Left lung (tissue), 10 donors: Measurements from ENCODE around the gene PTPN11. TPM values are rescaled to one million over a fixed set of nuclear protein-coding genes. Genes with fewer than 3 reads are reported as not detected.
"Not testable (repeated sequence)": the region's sequence is repeated elsewhere in the genome, so short reads cannot be mapped to it uniquely, and the experiment has no call there.

Experiments used
- ATAC-seq: fragments of 200-7000 bp; cut with Tn5 transposase; one replicate; pipeline ENCODE4 v1.9.1; 2020; ENCODE audit warnings: moderate library complexity
- DNase-seq, 4 donors: peaks; one replicate each; pipeline ENCODE4 v3.0.0-alpha.2; 2013 to 2020
- H3K27ac ChIP-seq, 2 donors: fragments of 200-600 bp; sonication (generic) in 1 of 2; one replicate each; pipeline versions ENCODE4 v1.5.0 to v1.8.0; 2020 to 2021
- H3K27me3 ChIP-seq, 2 donors: fragments of 200-600 bp; sonication (generic) in 1 of 2; one replicate each; pipeline versions ENCODE4 v1.5.0 to v1.8.0; 2020 to 2021
- H3K36me3 ChIP-seq, 2 donors: fragments of 200-600 bp; sonication (generic) in 1 of 2; one replicate each; pipeline versions ENCODE4 v1.5.0 to v1.8.0; 2020 to 2021
- H3K4me1 ChIP-seq, 2 donors: fragments of 200-600 bp; one replicate each; pipeline ENCODE4 v1.8.0; 2021
- H3K4me3 ChIP-seq, 2 donors: fragments of 200-600 bp; sonication (generic) in 1 of 2; one replicate each; pipeline versions ENCODE4 v1.5.0 to v1.8.0; 2020 to 2021; ENCODE audit warnings: mild to moderate bottlenecking in 1 of 2
- H3K9me3 ChIP-seq, 2 donors: fragments of 200-600 bp; sonication (generic) in 1 of 2; one replicate each; pipeline versions ENCODE4 v1.5.0 to v1.8.0; 2020 to 2021
- CTCF ChIP-seq, 2 donors: fragments of 200-600 bp; sonication (generic) in 1 of 2; IDR thresholded peaks; one replicate each; pipeline versions ENCODE4 v1.5.0 to v1.8.0; 2021; ENCODE audit warnings: antibody characterized with exemption in 2 of 2
- intact Hi-C, 2 donors: fragments of 100-400 bp; cut with DNase I; formaldehyde crosslinking; loops; one replicate each; pipeline versions ENCODE4 v1.11.2 to v1.14.2; 2022
- polyA plus RNA-seq, 6 donors: library from polyadenylated mRNA; unstranded; fragments of 120-200 nt; gene quantifications; one replicate each; pipeline ENCODE4 v1.2.1, GENCODE V29; 2013; ENCODE audit not compliant: insufficient read length in 6 of 6
- total RNA-seq, 2 donors: library from RNA; stranded (reverse); fragmentation: NEBNext Ultra II Directional; extraction: Animal tissue kit (Norgen Biotek cat#: 25700); gene quantifications; one replicate each; pipeline ENCODE4 v1.2.1, GENCODE V29; 2021
- donor health status: DM: no; HTN: yes; CAD: no.
- donor health status: DM: no; HTN: no; CAD: no.

PTPN11 gene
- total and polyA plus RNA-seq, 8 donors, result 56.5 to 118 (median 64.4) TPM

DNA sequence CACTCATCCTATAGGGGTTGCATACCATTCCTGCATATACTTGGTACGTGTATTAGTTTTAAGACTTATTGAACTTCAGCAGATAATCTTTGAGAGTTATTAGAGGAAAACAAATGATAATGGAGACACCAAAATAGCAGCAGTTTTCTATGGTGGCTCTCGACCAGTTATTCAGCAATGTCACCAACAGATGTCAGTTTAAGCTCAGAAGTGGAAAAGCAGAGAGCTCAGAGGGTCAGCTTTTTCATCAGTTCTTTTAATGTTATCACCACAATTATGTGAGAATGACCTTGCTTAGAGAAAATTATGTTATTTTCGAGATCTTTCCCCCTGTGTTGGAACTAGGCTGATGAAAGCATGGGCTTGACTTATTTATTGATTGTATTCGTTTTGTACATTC, 32.0 kb downstream of the PTPN11 start:
- Histone ChIP-seq H3K4me3 (no peak overlapping the region), H3K36me3 (peaks cover 0 to 96% of the 10 kb centered on the region in 2 donors), H3K4me1 (peaks cover 0 to 5% of the 10 kb centered on the region in 2 donors), H3K27me3 (no peaks in the 10 kb centered on the region), H3K27ac (no peak overlapping the region), H3K9me3 (no peaks in the 10 kb centered on the region)
- ATAC-seq, result no peak
- no peak for TF ChIP-seq CTCF (IDR thresholded peaks at IDR 0.05)
- intact Hi-C loops, result no loop called here
- DNase-seq, result no peak

GRCh38 chr12:112456029-112456428, 37.3 kb downstream of the PTPN11 start:
- no peaks in the 10 kb centered on the region for H3K27me3 ChIP-seq
- ATAC-seq (no peak), DNase-seq (no peak)
- H3K4me1 ChIP-seq, result no peaks in the 10 kb centered on the region
- no peak overlapping the region for H3K27ac ChIP-seq
- no peak for TF ChIP-seq CTCF (IDR thresholded peaks at IDR 0.05)
- H3K9me3 ChIP-seq, result no peaks in the 10 kb centered on the region
- H3K4me3 ChIP-seq, result no peak overlapping the region
- intact Hi-C loops, result no loop called here
- H3K36me3 ChIP-seq, result peaks cover 0 to 99% of the 10 kb centered on the region in 2 donors

- intact Hi-C loops, H3K4me3 ChIP-seq, H3K27ac ChIP-seq, H3K9me3 ChIP-seq, ATAC-seq, H3K4me1 ChIP-seq, DNase-seq, H3K27me3 ChIP-seq: not testable (repeated sequence)
- peaks cover 4 to 88% of the 10 kb centered on the region in 2 donors for H3K36me3 ChIP-seq
These were observed 38.4 kb downstream of the PTPN11 start for GRCh38 chr12:112457142-112457541.

- Histone ChIP-seq H3K4me1 (no peaks in the 10 kb centered on the region), H3K9me3 (no peaks in the 10 kb centered on the region), H3K36me3 (peaks cover 4 to 76% of the 10 kb centered on the region in 2 donors), H3K4me3 (no peak overlapping the region), H3K27ac (no peak overlapping the region), H3K27me3 (no peaks in the 10 kb centered on the region)
- no peak for DNase-seq
- no peak for ATAC-seq
- no peak for TF ChIP-seq CTCF (IDR thresholded peaks at IDR 0.05)
- intact Hi-C loops, result no loop called here
These were observed 39.6 kb downstream of the PTPN11 start for GRCh38 chr12:112458330-112458729.

- H3K27ac ChIP-seq, result no peak overlapping the region
- intact Hi-C loops, result no loop called here
- no peaks in the 10 kb centered on the region for H3K27me3 ChIP-seq
- H3K36me3 ChIP-seq, result peaks cover 4 to 72% of the 10 kb centered on the region in 2 donors
- no peaks in the 10 kb centered on the region for H3K4me1 ChIP-seq
- H3K9me3 ChIP-seq, result no peaks in the 10 kb centered on the region
- H3K4me3 ChIP-seq, result no peak overlapping the region
- DNase-seq (no peak), ATAC-seq (no peak)
- TF ChIP-seq CTCF (IDR thresholded peaks at IDR 0.05), result no peak
These were observed 40.0 kb downstream of the PTPN11 start for GRCh38 chr12:112458751-112459150.

DNA sequence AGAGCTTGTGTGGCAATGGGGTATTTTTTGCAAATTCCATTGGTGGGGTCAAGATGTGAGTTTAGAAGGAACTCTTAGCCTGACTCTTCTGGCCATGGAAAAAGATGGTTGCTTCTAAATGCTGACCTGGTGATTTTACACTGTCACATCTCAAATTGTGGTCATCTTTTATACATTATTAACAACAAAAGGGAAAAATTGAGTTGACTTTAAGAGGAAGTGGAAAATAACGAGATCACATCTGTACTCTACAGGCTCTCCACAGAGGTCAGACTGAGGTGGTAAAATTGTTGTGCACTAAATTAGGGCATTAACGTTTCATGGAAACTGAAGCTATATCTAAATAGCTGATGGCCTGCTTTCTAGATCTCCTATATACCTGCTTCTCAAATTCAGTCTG, 44.7 kb downstream of the PTPN11 start:
- intact Hi-C loops, result no loop called here
- Histone ChIP-seq H3K9me3 (no peaks in the 10 kb centered on the region), H3K36me3 (peaks cover 4 to 45% of the 10 kb centered on the region in 2 donors), H3K27ac (no peak overlapping the region), H3K4me3 (no peak overlapping the region), H3K4me1 (no peaks in the 10 kb centered on the region), H3K27me3 (no peaks in the 10 kb centered on the region)
- DNase-seq, result no peak
- no peak for TF ChIP-seq CTCF (IDR thresholded peaks at IDR 0.05)
- ATAC-seq, result no peak
